Measurements from ENCODE around the gene INSL6. TPM values are rescaled to one million over a fixed set of nuclear protein-coding genes. Genes with fewer than 3 reads are reported as not detected.
"Not testable (repeated sequence)": the region's sequence is repeated elsewhere in the genome, so short reads cannot be mapped to it uniquely, and the experiment has no call there.

INSL6 gene
- total RNA-seq (2014; rRNA removed; shearing (Covaris generic); ENCODE audit: low replicate concordance), result not detected in 2 replicates

GRCh38 chr9:5185220-5185840, at the start of gene INSL6:
Gene INSL6, minus strand, starts transcription at chr9:5185639. Its CDS starts 37 bp downstream, at chr9:5185602.
- no peak for DNase-seq (ENCODE audit: low read depth)
- in situ Hi-C loops (cut with HindIII; ENCODE audit: low pct_unique_long_range_greater_than_20kb, low sequenced_read_pairs), result no loop called here

GRCh38 chr9:5231212-5231611, 45.8 kb upstream of the INSL6 start, which contains the start of gene INSL4:
Gene INSL4, plus strand, starts transcription at chr9:5231419. Its CDS starts 105 bp downstream, at chr9:5231524.
- in situ Hi-C loops (cut with HindIII; ENCODE audit: low pct_unique_long_range_greater_than_20kb, low sequenced_read_pairs), result no loop called here
- DNase-seq (ENCODE audit: low read depth), result no peak

DNA sequence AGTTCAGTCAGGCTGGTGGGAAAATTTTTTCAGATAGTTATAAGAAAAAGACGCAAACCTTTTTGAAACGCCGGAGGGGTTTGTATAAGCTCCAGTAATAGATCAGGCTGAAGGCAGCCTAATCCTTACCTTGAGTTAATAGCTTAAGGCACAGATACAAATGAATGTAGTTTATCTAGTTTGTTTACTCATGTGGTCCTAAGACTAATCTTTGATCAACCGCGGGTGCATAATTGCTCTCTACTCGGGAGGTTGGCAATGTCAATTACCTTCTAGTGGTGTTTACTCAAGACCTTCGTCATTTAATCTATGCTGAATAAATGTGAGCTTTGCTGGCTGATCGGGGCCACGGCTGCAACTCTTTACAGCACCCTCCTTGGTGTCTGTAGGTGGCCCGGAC, 45.1 kb upstream of the INSL6 start:
- in situ Hi-C loops (cut with HindIII; ENCODE audit: low pct_unique_long_range_greater_than_20kb, low sequenced_read_pairs), result no loop called here
- no peak for DNase-seq (ENCODE audit: low read depth)

GRCh38 chr9:5205071-5205470, 19.6 kb upstream of the INSL6 start:
- DNase-seq (ENCODE audit: low read depth), result no peak
- in situ Hi-C loops (cut with HindIII; ENCODE audit: low pct_unique_long_range_greater_than_20kb, low sequenced_read_pairs), result no loop called here

GRCh38 chr9:5195463-5195862, 10.0 kb upstream of the INSL6 start:
- in situ Hi-C loops (cut with HindIII; ENCODE audit: low pct_unique_long_range_greater_than_20kb, low sequenced_read_pairs), result no loop called here

GRCh38 chr9:5193345-5193744, 7.9 kb upstream of the INSL6 start:
- in situ Hi-C loops (cut with HindIII; ENCODE audit: low pct_unique_long_range_greater_than_20kb, low sequenced_read_pairs), result no loop called here
- no peak for DNase-seq (ENCODE audit: low read depth)

More at GRCh38 chr9:5195463-5195862, 10.0 kb upstream of the INSL6 start:
- DNase-seq (ENCODE audit: low read depth), result no peak

- in situ Hi-C loops (cut with HindIII; ENCODE audit: low pct_unique_long_range_greater_than_20kb, low sequenced_read_pairs), result no loop called here
- no peak for DNase-seq (ENCODE audit: low read depth)
Observed at GRCh38 chr9:5191985-5192384, 6.5 kb upstream of the INSL6 start.

DNA sequence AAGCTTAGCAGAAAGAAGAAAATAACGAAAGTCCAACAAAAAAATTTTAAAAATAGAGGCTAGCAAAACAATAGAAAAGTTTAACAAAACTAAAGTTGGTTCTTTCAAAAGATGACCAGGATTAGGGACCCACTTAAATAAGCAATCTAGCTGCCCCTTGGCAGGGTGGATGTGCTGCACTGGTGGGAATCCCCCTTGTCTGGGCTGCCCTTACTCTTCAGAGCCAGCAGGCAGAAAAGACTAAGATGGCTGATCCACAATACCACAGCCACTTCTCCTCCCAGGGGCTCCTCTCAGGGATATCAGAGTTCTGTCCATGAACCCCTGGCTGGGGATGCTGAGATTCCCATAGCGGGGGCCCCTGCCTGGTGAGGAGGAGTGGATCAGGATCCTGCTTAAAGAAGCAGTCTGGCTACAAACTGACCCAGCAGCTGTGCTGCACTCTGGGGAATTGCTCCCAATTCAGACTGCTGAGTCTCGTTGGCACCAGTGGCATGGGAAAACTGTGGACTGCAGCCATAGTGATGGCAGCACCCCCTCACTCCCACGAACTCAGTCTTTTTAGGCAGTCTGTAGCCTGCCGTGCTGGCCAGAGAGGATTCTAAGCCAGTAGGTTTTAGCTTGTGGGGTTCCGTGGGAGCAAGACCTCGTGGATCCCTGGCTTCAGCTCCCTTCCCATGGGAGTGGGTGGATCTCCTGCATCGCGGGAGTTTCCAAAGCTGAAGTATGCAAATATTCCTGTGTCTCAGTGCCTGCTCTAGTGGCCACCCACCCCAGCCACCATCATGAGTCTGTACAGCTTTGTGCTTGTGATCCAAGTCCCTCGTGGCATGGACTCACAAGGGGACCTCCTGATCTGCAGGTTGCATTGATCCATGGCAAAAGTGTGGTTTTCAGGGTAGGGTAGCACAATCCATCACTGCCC, 2.9 kb upstream of the INSL6 start:
- in situ Hi-C loops (cut with HindIII; ENCODE audit: low pct_unique_long_range_greater_than_20kb, low sequenced_read_pairs), result no loop called here
- no peak for DNase-seq (ENCODE audit: low read depth)

DNA sequence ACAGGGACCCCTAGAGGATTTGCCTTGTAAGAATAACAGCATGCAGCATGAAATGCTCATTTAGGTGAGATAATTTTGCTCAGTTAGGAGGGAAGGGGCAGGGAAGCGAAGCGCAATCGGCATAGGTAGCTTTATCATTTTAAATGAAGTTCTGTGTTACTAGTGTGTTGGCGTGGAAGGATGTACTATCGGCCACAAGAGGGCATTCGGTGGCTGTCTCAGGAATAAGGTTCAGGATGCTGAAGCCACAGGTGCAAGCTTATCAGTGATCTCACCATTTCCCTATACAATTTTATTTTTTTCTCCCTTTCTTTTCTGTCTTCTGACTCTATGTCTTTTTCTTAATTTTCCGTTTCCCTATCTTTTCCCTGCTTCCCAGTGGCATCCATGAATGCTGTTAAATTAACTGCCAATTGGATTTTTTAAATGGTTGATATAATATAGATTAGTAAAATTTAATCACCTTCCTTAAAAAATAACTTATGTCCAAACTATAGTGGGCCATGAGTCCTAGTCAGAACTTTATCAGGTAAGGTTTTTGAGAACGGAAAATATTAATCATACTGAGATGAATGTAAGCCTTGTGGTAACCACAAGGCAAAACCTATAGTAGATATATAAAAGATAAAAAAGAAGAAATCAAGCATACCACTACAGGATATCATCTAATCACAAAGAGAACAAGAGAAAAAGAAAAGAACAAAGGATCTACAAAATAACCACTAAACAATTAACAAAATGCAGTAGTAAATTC, 1.2 kb upstream of the INSL6 start:
- peak; percentile 5 for DNase-seq (ENCODE audit: low read depth)
- in situ Hi-C loops (cut with HindIII; ENCODE audit: low pct_unique_long_range_greater_than_20kb, low sequenced_read_pairs), result no loop called here

GRCh38 chr9:5184776-5185175, 663 bp downstream of the INSL6 start:
- in situ Hi-C loops (cut with HindIII; ENCODE audit: low pct_unique_long_range_greater_than_20kb, low sequenced_read_pairs), result no loop called here
- no peak for DNase-seq (ENCODE audit: low read depth)

DNA sequence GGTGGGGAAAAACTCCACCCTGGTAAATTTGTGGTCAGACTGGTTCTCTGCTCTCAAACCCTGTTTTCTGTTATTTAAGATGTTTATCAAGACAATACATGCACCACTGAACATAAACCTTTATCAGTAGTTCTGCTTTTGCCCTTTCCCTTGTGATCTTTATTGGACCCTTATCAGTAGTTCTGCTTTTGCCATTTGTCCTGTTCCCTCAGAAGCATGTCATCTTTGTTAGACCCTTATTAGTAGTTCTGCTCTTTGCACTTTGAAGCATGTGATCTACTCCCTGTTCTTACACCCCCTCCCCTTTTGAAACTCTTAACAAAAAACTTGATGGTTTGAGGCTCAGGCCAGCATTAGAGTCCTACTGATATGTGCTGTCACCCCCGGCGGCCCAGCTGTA, 4.8 kb downstream of the INSL6 start:
- in situ Hi-C loops (cut with HindIII; ENCODE audit: low pct_unique_long_range_greater_than_20kb, low sequenced_read_pairs); DNase-seq (ENCODE audit: low read depth): not testable (repeated sequence)

GRCh38 chr9:5178126-5178805, 7.2 kb downstream of the INSL6 start:
- DNase-seq (ENCODE audit: low read depth), result no peak
- in situ Hi-C loops (cut with HindIII; ENCODE audit: low pct_unique_long_range_greater_than_20kb, low sequenced_read_pairs), result no loop called here

DNA sequence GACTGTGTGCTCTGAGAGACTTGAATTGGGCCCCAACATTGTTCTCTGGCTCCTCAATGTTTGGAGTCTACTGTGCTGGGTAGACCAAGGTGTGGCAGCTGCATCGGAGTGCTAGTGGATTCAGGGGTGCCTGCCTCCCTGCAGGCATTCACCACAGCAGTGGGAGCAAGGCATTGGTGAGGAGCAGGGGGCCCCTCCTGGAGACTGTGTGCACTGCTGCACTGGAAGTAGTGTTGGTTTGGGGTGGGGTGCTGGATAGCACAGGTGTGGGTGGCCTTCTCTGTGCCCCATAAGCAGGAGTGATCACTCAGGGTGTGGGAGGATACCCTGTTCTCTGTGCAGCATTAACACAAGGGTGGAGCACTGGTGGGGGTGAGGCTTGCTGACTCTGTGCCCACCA, 39.2 kb downstream of the INSL6 start:
- in situ Hi-C loops (cut with HindIII; ENCODE audit: low pct_unique_long_range_greater_than_20kb, low sequenced_read_pairs), result no loop called here
- DNase-seq (ENCODE audit: low read depth), result no peak

DNA sequence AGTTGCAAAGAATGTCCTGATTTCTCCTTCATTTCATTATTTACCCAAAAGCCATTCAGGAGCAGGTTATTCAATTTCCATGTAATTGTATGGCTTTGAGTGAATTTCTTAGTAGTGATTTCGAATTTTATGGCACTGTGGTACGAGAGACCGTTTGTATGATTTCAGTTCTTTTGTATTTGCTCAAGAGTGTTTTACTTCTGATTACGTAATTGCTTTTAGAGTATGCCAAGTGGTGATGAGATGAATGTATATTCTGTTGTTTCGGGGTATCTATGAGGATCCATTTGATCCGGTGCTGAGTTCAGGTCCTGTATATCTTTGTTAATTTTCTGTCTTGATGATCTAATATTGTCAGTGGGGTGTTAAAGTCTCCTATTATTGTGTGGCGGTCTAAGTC, 41.2 kb downstream of the INSL6 start:
- no peak for DNase-seq (ENCODE audit: low read depth)
- in situ Hi-C loops (cut with HindIII; ENCODE audit: low pct_unique_long_range_greater_than_20kb, low sequenced_read_pairs), result no loop called here

DNA sequence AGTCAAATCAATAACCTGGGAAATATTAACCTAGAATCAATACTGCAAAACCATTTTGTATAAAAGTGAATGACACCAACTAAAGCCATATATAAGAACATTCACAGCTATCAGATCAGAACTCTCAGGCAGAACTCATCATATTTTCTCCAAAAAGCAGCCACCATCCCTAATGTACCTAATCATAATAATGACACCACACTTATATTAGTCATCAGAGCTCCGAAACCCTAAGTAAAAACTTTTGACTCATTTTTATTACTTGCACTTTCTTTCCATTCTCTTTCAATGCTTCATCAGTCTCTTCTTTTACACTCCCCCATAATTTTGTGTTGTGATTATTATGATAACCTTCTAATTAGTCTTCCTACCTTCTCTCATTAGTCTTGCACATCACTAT, 45.3 kb downstream of the INSL6 start:
- in situ Hi-C loops (cut with HindIII; ENCODE audit: low pct_unique_long_range_greater_than_20kb, low sequenced_read_pairs), result no loop called here
- DNase-seq (ENCODE audit: low read depth), result no peak

GRCh38 chr9:5122516-5122915, 62.9 kb downstream of the INSL6 start:
- DNase-seq (ENCODE audit: low read depth), result no peak
- in situ Hi-C loops (cut with HindIII; ENCODE audit: low pct_unique_long_range_greater_than_20kb, low sequenced_read_pairs), result no loop called here

GRCh38 chr9:5122116-5122515, 63.3 kb downstream of the INSL6 start:
- in situ Hi-C loops (cut with HindIII; ENCODE audit: low pct_unique_long_range_greater_than_20kb, low sequenced_read_pairs), result no loop called here

GRCh38 chr9:5113994-5114748, 71.3 kb downstream of the INSL6 start:
- in situ Hi-C loops (cut with HindIII; ENCODE audit: low pct_unique_long_range_greater_than_20kb, low sequenced_read_pairs), result no loop called here

More at GRCh38 chr9:5122116-5122515, 63.3 kb downstream of the INSL6 start:
- peak; percentile 29 for DNase-seq (ENCODE audit: low read depth)

More at GRCh38 chr9:5113994-5114748, 71.3 kb downstream of the INSL6 start:
- no peak for DNase-seq (ENCODE audit: low read depth)

All from Caki2 (cell line).